ENCODE measurements around the gene OLFM4. TPM values are rescaled to one million over a fixed set of nuclear protein-coding genes. Genes with fewer than 3 reads are reported as not detected.

Gene OLFM4
- total and polyA plus RNA-seq, 2 donors (not counting 3 experiments of a cell fraction or from before 2014, with no cell fraction given), result not detected

DNA sequence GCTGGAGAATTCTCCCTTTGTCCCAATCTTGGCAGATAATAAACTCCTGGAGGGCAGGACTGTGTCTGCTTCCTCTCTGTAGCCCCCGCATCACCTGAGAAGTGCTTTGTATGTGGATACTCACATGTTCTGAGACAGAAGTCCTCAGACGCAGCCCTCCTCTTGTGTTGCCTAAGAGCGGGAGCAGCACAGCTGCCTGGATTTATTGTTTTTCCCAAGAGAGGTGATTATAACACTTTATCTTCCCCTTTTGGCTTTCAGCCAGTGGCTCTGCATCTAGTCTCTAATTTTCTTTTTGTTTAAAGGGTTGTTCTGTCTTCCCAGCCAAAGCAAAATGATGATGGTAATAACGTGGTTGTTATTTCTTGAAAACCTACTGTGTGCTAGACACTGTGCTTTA, 36.1 kb downstream of the OLFM4 start:
- no peak overlapping the region for H3K4me2 ChIP-seq (ENCODE audit: insufficient read depth, low read length)
- TF ChIP-seq FOS (IDR thresholded peaks at IDR 0.05; ENCODE audit: borderline replicate concordance, insufficient read depth, low read length), result no peak
- TF ChIP-seq JUN (IDR thresholded peaks at IDR 0.05; ENCODE audit: borderline replicate concordance, insufficient read depth, insufficient read length, low read depth), result no peak
- no peak for TF ChIP-seq POLR2A (IDR thresholded peaks at IDR 0.05; ENCODE audit: low read depth, low read length)
- no peak for TF ChIP-seq EZH2 (IDR thresholded peaks at IDR 0.05; ENCODE audit: borderline replicate concordance, low read depth, low read length, severe bottlenecking)
- TF ChIP-seq, protein P1, sequence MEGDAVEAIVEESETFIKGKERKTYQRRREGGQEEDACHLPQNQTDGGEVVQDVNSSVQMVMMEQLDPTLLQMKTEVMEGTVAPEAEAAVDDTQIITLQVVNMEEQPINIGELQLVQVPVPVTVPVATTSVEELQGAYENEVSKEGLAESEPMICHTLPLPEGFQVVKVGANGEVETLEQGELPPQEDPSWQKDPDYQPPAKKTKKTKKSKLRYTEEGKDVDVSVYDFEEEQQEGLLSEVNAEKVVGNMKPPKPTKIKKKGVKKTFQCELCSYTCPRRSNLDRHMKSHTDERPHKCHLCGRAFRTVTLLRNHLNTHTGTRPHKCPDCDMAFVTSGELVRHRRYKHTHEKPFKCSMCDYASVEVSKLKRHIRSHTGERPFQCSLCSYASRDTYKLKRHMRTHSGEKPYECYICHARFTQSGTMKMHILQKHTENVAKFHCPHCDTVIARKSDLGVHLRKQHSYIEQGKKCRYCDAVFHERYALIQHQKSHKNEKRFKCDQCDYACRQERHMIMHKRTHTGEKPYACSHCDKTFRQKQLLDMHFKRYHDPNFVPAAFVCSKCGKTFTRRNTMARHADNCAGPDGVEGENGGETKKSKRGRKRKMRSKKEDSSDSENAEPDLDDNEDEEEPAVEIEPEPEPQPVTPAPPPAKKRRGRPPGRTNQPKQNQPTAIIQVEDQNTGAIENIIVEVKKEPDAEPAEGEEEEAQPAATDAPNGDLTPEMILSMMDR (IDR thresholded peaks at IDR 0.05; ENCODE audit: extremely low read depth in 1 of 2, insufficient read depth in 1 of 2, low read depth in 1 of 2, low read length in 2 of 2), result no peak
- TF ChIP-seq, protein P2, sequence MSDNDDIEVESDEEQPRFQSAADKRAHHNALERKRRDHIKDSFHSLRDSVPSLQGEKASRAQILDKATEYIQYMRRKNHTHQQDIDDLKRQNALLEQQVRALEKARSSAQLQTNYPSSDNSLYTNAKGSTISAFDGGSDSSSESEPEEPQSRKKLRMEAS (IDR thresholded peaks at IDR 0.05; ENCODE audit: insufficient read depth, insufficient read length), result no peak
- no peak for TF ChIP-seq GATA2 (IDR thresholded peaks at IDR 0.05; ENCODE audit: insufficient read depth, insufficient read length, low read depth, low read length)
- TF ChIP-seq MYC (IDR thresholded peaks at IDR 0.05; ENCODE audit: low read depth, low read length), result no peak
- TF ChIP-seq POLR2AphosphoS5 (IDR thresholded peaks at IDR 0.05; ENCODE audit: insufficient read depth, low read depth, low read length), result no peak
- H3K9me3 ChIP-seq (replicated peaks; ENCODE audit: control insufficient read depth, insufficient read depth, low read length), result no peaks in the 10 kb centered on the region
- FAIRE-seq (no peak), DNase-seq (ENCODE audit: low read depth, low spot score) (no peak)
- no TSS peak for BruUV-seq (replicated peaks)
- no peaks in the 10 kb centered on the region for H3K79me2 ChIP-seq (ENCODE audit: control insufficient read depth, insufficient read depth, low read length)
- no peak overlapping the region for H3K27ac ChIP-seq (ENCODE audit: insufficient read depth, low read depth, low read length)
- H3K9me1 ChIP-seq (replicated peaks; ENCODE audit: control insufficient read depth, extremely low read depth, insufficient read depth, low read length), result no peaks in the 10 kb centered on the region
- no peak overlapping the region for H2AFZ ChIP-seq (ENCODE audit: low read depth, low read length)
- CTCF ChIA-PET, result no interaction called here
- POLR2A ChIA-PET, result no interaction called here
- H3K36me3 ChIP-seq (ENCODE audit: control insufficient read depth in 2 of 2, extremely low read depth in 1 of 2, insufficient read depth in 2 of 2, low read length in 2 of 2), result no peaks in the 10 kb centered on the region
- no peak overlapping the region for H3K4me3 ChIP-seq (replicated peaks in 1 of 3; ENCODE audit: insufficient read depth in 1 of 3, low read depth in 1 of 3, low read length in 3 of 3)
- dilution Hi-C loops (cut with MboI; ENCODE audit: extremely low pct_ligation_motif_present, low sequenced_read_pairs) (no loop called here), intact Hi-C loops (cut with micrococcal nuclease) (no loop called here)
- H3K27me3 ChIP-seq (ENCODE audit: control insufficient read depth in 2 of 2, insufficient read depth in 2 of 2, low read length in 2 of 2), result no peaks in the 10 kb centered on the region
- no peak overlapping the region for H3K9ac ChIP-seq (replicated peaks; ENCODE audit: extremely low read depth, insufficient read depth, low read length)
- H3K4me1 ChIP-seq (ENCODE audit: control insufficient read depth, extremely low read depth, insufficient read depth, low read length), result no peaks in the 10 kb centered on the region
- H4K20me1 ChIP-seq (replicated peaks; ENCODE audit: control insufficient read depth, extremely low read depth, insufficient read depth, low read length), result no peaks in the 10 kb centered on the region

Data from endothelial cell of umbilical vein (primary cell).